ENCODE data around the gene PBRM1.

GRCh38 chr3:52516509-52517195 is 169.1 kb downstream of the PBRM1 start:
- no peak for TF ChIP-seq CTCF (IDR thresholded peaks at IDR 0.05; ENCODE audit: poor library complexity)
- no peak for TF ChIP-seq EZH2 (IDR thresholded peaks at IDR 0.05; ENCODE audit: borderline replicate concordance)
- no peak for TF ChIP-seq EZH2phosphoT487 (IDR thresholded peaks at IDR 0.05; ENCODE audit: low read depth, severe bottlenecking, unreplicated experiment)
